IMR-90 (cell line): Measurements from ENCODE around the gene MAT1A. TPM values are rescaled to one million over a fixed set of nuclear protein-coding genes. Genes with fewer than 3 reads are reported as not detected.
"Not testable (repeated sequence)": the region's sequence is repeated elsewhere in the genome, so short reads cannot be mapped to it uniquely, and the experiment has no call there.

Experiments
- ATAC-seq: fragments of 200-7000 bp; cut with Tn5 transposase; 2 replicates; pipeline ENCODE4 v1.9.1; 2020; ENCODE audit warnings: low read depth, mild to moderate bottlenecking, moderate library complexity
- BruUV-seq: library from RNA; stranded (reverse); fragments of 400-500 nt; replicated peaks from 2 replicates; lab custom pipeline; 2021; lab: Mats Ljungman, UMichigan
- CTCF ChIA-PET: fragments of 300-600 bp; formaldehyde crosslinking; extraction: SDS; loops from one replicate; lab custom pipeline; 2021; ENCODE audit warnings: antibody characterized with exemption; lab: Yijun Ruan, JAX
- POLR2A ChIA-PET: fragments of 300-600 bp; sonication (Branson Sonifier 250); formaldehyde crosslinking; loops from one replicate; lab custom pipeline; 2022; ENCODE audit warnings: antibody characterized with exemption; ENCODE audit not compliant: unreplicated experiment; lab: Charles Lee
- DNase-seq: peaks from one replicate; pipeline ENCODE4 v3.0.0; 2013
- H2AFZ ChIP-seq: replicated peaks from 2 replicates; pipeline ENCODE3; 2013; ENCODE audit warnings: low read length, mild to moderate bottlenecking; ENCODE audit not compliant: poor library complexity
- H2AK5ac ChIP-seq: 2 replicates; pipeline ENCODE4 v1.6.1; 2013; ENCODE audit warnings: low read depth, low read length, inconsistent platforms
- H2AK9ac ChIP-seq: replicated peaks from 2 replicates; pipeline ENCODE3; 2013; ENCODE audit warnings: mild to moderate bottlenecking, low read depth, low read length, moderate library complexity; ENCODE audit not compliant: poor library complexity
- H2BK120ac ChIP-seq: 2 replicates; pipeline ENCODE4 v1.6.1; 2013; ENCODE audit warnings: low read depth, low read length, inconsistent platforms
- H2BK15ac ChIP-seq: 3 replicates; pipeline ENCODE4 v1.6.1; 2013; ENCODE audit warnings: low read depth, low read length, inconsistent platforms
- H2BK20ac ChIP-seq: 2 replicates; pipeline ENCODE4 v1.6.1; 2013; ENCODE audit warnings: low read depth, mild to moderate bottlenecking, inconsistent platforms, low read length, moderate library complexity
- H2BK5ac ChIP-seq: 2 replicates; pipeline ENCODE4 v1.6.1; 2013; ENCODE audit warnings: mild to moderate bottlenecking, low read depth, low read length, inconsistent platforms; ENCODE audit not compliant: poor library complexity, severe bottlenecking
- H3K14ac ChIP-seq: replicated peaks from 2 replicates; pipeline ENCODE4 v1.6.1; 2013; ENCODE audit warnings: low read depth, low read length, inconsistent platforms
- H3K18ac ChIP-seq: 2 replicates; pipeline ENCODE4 v1.6.1; 2013; ENCODE audit warnings: low read depth, low read length, control low read depth
- H3K23ac ChIP-seq: 2 replicates; pipeline ENCODE4 v1.6.1; 2013; ENCODE audit warnings: low read depth, low read length, inconsistent platforms
- H3K27ac ChIP-seq: 2 replicates; pipeline ENCODE4 v1.5.1; 2013; ENCODE audit warnings: mild to moderate bottlenecking, control low read depth, low read length; ENCODE audit not compliant: insufficient read depth
- H3K27me3 ChIP-seq: 2 replicates; pipeline ENCODE4 v1.6.1; 2013; ENCODE audit warnings: low read length; ENCODE audit not compliant: control insufficient read depth, insufficient read depth
- H3K36me3 ChIP-seq: 2 replicates; pipeline ENCODE4 v1.6.1; 2013; ENCODE audit warnings: low read length, mixed read lengths; ENCODE audit not compliant: control insufficient read depth, insufficient read depth
- H3K4ac ChIP-seq: 2 replicates; pipeline ENCODE4 v1.6.1; 2013; ENCODE audit warnings: low read depth, low read length, inconsistent platforms
- H3K4me1 ChIP-seq: 2 replicates; pipeline ENCODE4 v1.6.1; 2013; ENCODE audit warnings: low read length, mixed read lengths; ENCODE audit not compliant: control insufficient read depth, insufficient read depth
- H3K4me2 ChIP-seq: 2 replicates; pipeline ENCODE4 v1.6.1; 2013; ENCODE audit warnings: low read depth, mild to moderate bottlenecking, control low read depth, low read length, moderate library complexity
- H3K4me3 ChIP-seq: 2 replicates; pipeline ENCODE4 v1.5.1; 2013; ENCODE audit warnings: low read depth, mild to moderate bottlenecking, control low read depth, low read length, moderate library complexity; ENCODE audit not compliant: insufficient read depth
- H3K56ac ChIP-seq: 2 replicates; pipeline ENCODE4 v1.6.1; 2013; ENCODE audit warnings: low read length, inconsistent platforms; ENCODE audit not compliant: insufficient read depth; ENCODE audit errors: extremely low read depth
- H3K79me1 ChIP-seq, 2 experiments: 2 replicates each; pipeline ENCODE4 v1.6.1; 2013; ENCODE audit warnings: low read length in 2 of 2, inconsistent platforms in 1 of 2, low read depth in 1 of 2
- H3K9ac ChIP-seq: 2 replicates; pipeline ENCODE4 v1.6.1; 2013; ENCODE audit warnings: low read depth, low read length, control low read depth
- H3K9me1 ChIP-seq: 2 replicates; pipeline ENCODE4 v1.6.1; 2013; ENCODE audit warnings: low read length, inconsistent platforms; ENCODE audit not compliant: insufficient read depth
- H3K9me3 ChIP-seq: 2 replicates; pipeline ENCODE4 v1.6.1; 2013; ENCODE audit warnings: low read length; ENCODE audit not compliant: control insufficient read depth, insufficient read depth
- H4K20me1 ChIP-seq: 2 replicates; pipeline ENCODE4 v1.6.1; 2013; ENCODE audit warnings: low read length, inconsistent platforms; ENCODE audit not compliant: insufficient read depth
- H4K5ac ChIP-seq: 2 replicates; pipeline ENCODE4 v1.6.1; 2013; ENCODE audit warnings: mild to moderate bottlenecking, low read depth, low read length, control low read depth
- H4K8ac ChIP-seq, 2 experiments: 2 replicates each; pipeline ENCODE4 v1.6.1; 2013; ENCODE audit warnings: low read depth in 2 of 2, low read length in 2 of 2, control low read depth in 1 of 2, inconsistent platforms in 1 of 2
- H4K91ac ChIP-seq: 2 replicates; pipeline ENCODE4 v1.6.1; 2013; ENCODE audit warnings: low read depth, low read length, inconsistent platforms; ENCODE audit not compliant: insufficient read depth
- CHD1 ChIP-seq: IDR thresholded peaks from 2 replicates; pipeline ENCODE4 v1.6.1; 2012; ENCODE audit warnings: low read depth, low read length, improper control_type of control experiment
- RFX5 ChIP-seq: IDR thresholded peaks from 2 replicates; pipeline ENCODE4 v1.8.0; 2012; ENCODE audit warnings: low read depth, mild to moderate bottlenecking, low read length, moderate library complexity
- WGBS, 2 experiments: methylation state at CpG; one replicate each; pipeline versions ENCODE4 v1.1.5 to v1.1.7; 2013; ENCODE audit warnings: missing lambda C conversion rate in 2 of 2; ENCODE audit not compliant: insufficient read length in 1 of 2; ENCODE audit errors: extremely low coverage in 2 of 2; 5-methylcytosine and 5-hydroxymethylcytosine counted together
- dilution Hi-C: fragments of 300-500 bp; cut with HindIII; formaldehyde crosslinking; loops from one replicate; pipeline ENCODE4 v1.14.3; 2018; ENCODE audit warnings: low sequenced_read_pairs; ENCODE audit not compliant: unreplicated experiment
- in situ Hi-C: fragments of 300-500 bp; cut with MboI; formaldehyde crosslinking; loops from 3 replicates; pipeline ENCODE4 v1.14.3; 2019; ENCODE audit warnings: low sequenced_read_pairs, inconsistent platforms, mixed read lengths
- intact Hi-C: fragments of 100-400 bp; cut with micrococcal nuclease; formaldehyde crosslinking; loops from 2 replicates; pipeline ENCODE4 v1.10.0; 2022
- polyA plus RNA-seq, 3 experiments: library from polyadenylated mRNA; depleted of rRNA; stranded (reverse); fragments of >200 nt; gene quantifications; 2 replicates each; pipeline ENCODE4 v1.2.3, GENCODE V29; 2012; ENCODE audit warnings: low replicate concordance in 1 of 3
- total RNA-seq: library from RNA; depleted of rRNA; stranded (reverse); fragments of >200 nt; gene quantifications from 2 replicates; pipeline ENCODE4 v1.2.3, GENCODE V29; 2012

MAT1A gene
- total and polyA plus RNA-seq, 2 of the 4 experiments (the other 2 are of a cell fraction) = not detected

GRCh38 chr10:80259405-80259871 is 30.0 kb downstream of the MAT1A start:
- H2BK15ac ChIP-seq = no peak overlapping the region
- no peak overlapping the region for H3K4me2 ChIP-seq
- H3K4me3 ChIP-seq = no peak overlapping the region
- no peak overlapping the region for H4K5ac ChIP-seq
- H3K4me1 ChIP-seq = no peaks in the 10 kb centered on the region
- H3K9me1 ChIP-seq = no peaks in the 10 kb centered on the region
- H3K36me3 ChIP-seq = no peaks in the 10 kb centered on the region
- no peak overlapping the region for H3K18ac ChIP-seq
- H2BK120ac ChIP-seq = no peak overlapping the region
- no peak for DNase-seq
- peaks cover 11% of the 10 kb centered on the region; the same call in 1 of the 2 replicates for H3K27me3 ChIP-seq
- H2AFZ ChIP-seq = peak overlapping the region; percentile 18
- H2BK5ac ChIP-seq = no peak overlapping the region
- H4K20me1 ChIP-seq = no peaks in the 10 kb centered on the region
- H3K23ac ChIP-seq = no peak overlapping the region
- H3K4ac ChIP-seq = no peak overlapping the region
- H3K79me1 ChIP-seq = no peaks in the 10 kb centered on the region
- BruUV-seq = no TSS peak
- H2AK9ac ChIP-seq = no peak overlapping the region
- H2BK20ac ChIP-seq = no peak overlapping the region
- intact Hi-C loops = no loop called here
- H3K56ac ChIP-seq = no peak overlapping the region
- in situ Hi-C loops = loop anchor here (25.0 kb wide), 1 partner anchor 697 kb away; the partner anchor contains the start of gene SFTPA2
- H3K27ac ChIP-seq = no peak overlapping the region
- H3K9me3 ChIP-seq = no peaks in the 10 kb centered on the region
- TF ChIP-seq CHD1 (no peak), RFX5 (no peak)
- H2AK5ac ChIP-seq = no peak overlapping the region
- H4K8ac ChIP-seq = no peak overlapping the region
- WGBS, 2 experiments = no CpG with 5 or more reads among the region's 6 CpGs
- dilution Hi-C loops = no loop called here
- H3K9ac ChIP-seq = no peak overlapping the region
- H4K91ac ChIP-seq = no peak overlapping the region
- ChIA-PET CTCF (interaction anchor here (0.5 to 0.6 kb wide), 2 partner anchors 155 to 163 kb away, joined by 3 to 4 read pairs; no protein-coding TSS in a partner anchor), POLR2A (no interaction called here)
- no peak overlapping the region for H3K14ac ChIP-seq
- ATAC-seq = no peak

- CTCF ChIA-PET = not testable (repeated sequence)
Measured at GRCh38 chr10:80256798-80257197, 32.7 kb downstream of the MAT1A start.

More at GRCh38 chr10:80256798-80257197, 32.7 kb downstream of the MAT1A start:
- H3K23ac ChIP-seq, dilution Hi-C loops, H3K4me3 ChIP-seq, H3K9me3 ChIP-seq, H3K18ac ChIP-seq, H2AK9ac ChIP-seq, intact Hi-C loops, H4K20me1 ChIP-seq, ATAC-seq, H2BK5ac ChIP-seq, H2BK15ac ChIP-seq, H3K79me1 ChIP-seq, H3K4me1 ChIP-seq, H2AK5ac ChIP-seq, H4K5ac ChIP-seq, H3K36me3 ChIP-seq, H3K14ac ChIP-seq, BruUV-seq, H3K4ac ChIP-seq, H3K9ac ChIP-seq, H4K91ac ChIP-seq, H3K9me1 ChIP-seq, H3K27ac ChIP-seq, H2BK120ac ChIP-seq, H2BK20ac ChIP-seq, H3K56ac ChIP-seq, H4K8ac ChIP-seq, H3K27me3 ChIP-seq, H3K4me2 ChIP-seq, H2AFZ ChIP-seq, DNase-seq: not testable (repeated sequence)
- POLR2A ChIA-PET = interaction anchor here (0.7 kb wide), 1 partner anchor 8 kb away, joined by 3 read pairs; no protein-coding TSS in a partner anchor
- in situ Hi-C loops = loop anchor here (25.0 kb wide), 1 partner anchor 694 kb away; the partner anchor contains the start of gene SFTPA2
- WGBS, 2 experiments = no CpG with 5 or more reads among the region's 4 CpGs
